Adrenal gland (tissue), 5 donors: ENCODE data around the gene GFOD2.

Experiments
- POLR2A ChIP-seq, 2 donors: fragments of 450-650 bp; IDR thresholded peaks; one replicate each; pipeline ENCODE4 v1.6.1; 2017; ENCODE audit warnings: antibody characterized with exemption in 2 of 2, mild to moderate bottlenecking in 2 of 2, moderate library complexity in 1 of 2
- TF ChIP-seq, protein P1 (sequence below), 6 experiments: fragments of 450-650 bp in 4 of 6; fragments of 200-600 bp in 2 of 6; sonication (generic) in 1 of 6; IDR thresholded peaks; 1 replicate in 5 of 6; 2 replicates in 1 of 6; pipeline versions ENCODE4 v1.5.1 to v1.8.0; 2016 to 2021; ENCODE audit warnings: antibody characterized with exemption in 6 of 6, mild to moderate bottlenecking in 2 of 6, moderate library complexity in 1 of 6
- donor health status: DM: no; HTN: no; CAD: no.

DNA sequence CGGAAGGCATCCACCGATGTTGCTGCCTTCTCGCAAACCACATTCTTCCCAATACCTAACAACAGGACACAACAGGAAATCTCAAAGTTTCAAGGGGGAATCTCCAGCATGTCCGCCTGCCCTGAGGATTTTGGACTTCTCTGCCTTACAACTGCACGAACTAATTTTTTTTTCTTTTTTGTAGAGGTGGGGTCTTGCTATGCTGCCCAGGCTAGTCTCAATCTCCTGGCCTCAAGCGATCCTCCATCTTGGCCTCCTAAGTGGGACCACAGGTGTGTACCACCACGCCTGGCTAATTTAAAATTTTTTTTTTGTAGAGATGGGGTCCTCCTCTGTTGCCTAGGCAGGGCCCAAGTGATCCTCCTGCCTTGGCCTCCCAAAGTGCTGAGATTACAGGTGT, 43.1 kb downstream of the GFOD2 start:
- TF ChIP-seq, protein P1, sequence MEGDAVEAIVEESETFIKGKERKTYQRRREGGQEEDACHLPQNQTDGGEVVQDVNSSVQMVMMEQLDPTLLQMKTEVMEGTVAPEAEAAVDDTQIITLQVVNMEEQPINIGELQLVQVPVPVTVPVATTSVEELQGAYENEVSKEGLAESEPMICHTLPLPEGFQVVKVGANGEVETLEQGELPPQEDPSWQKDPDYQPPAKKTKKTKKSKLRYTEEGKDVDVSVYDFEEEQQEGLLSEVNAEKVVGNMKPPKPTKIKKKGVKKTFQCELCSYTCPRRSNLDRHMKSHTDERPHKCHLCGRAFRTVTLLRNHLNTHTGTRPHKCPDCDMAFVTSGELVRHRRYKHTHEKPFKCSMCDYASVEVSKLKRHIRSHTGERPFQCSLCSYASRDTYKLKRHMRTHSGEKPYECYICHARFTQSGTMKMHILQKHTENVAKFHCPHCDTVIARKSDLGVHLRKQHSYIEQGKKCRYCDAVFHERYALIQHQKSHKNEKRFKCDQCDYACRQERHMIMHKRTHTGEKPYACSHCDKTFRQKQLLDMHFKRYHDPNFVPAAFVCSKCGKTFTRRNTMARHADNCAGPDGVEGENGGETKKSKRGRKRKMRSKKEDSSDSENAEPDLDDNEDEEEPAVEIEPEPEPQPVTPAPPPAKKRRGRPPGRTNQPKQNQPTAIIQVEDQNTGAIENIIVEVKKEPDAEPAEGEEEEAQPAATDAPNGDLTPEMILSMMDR (IDR thresholded peaks at IDR 0.05): no peak
- TF ChIP-seq POLR2A (IDR thresholded peaks at IDR 0.05): no peak
